A673 (cell line): Measurements from ENCODE around the gene GPHN. TPM values are rescaled to one million over a fixed set of nuclear protein-coding genes. Genes with fewer than 3 reads are reported as not detected.

Experiments used
- BruUV-seq: library from RNA; stranded (reverse); fragments of 400-500 nt; replicated peaks from 2 replicates; lab custom pipeline; 2021; lab: Mats Ljungman, UMichigan
- CTCF ChIA-PET: fragments of 300-600 bp; sonication (Branson Sonifier 250); formaldehyde crosslinking; loops from one replicate; lab custom pipeline; 2022; ENCODE audit warnings: antibody characterized with exemption; lab: Charles Lee
- POLR2A ChIA-PET: fragments of 300-600 bp; sonication (Branson Sonifier 250); formaldehyde crosslinking; loops from one replicate; lab custom pipeline; 2022; ENCODE audit warnings: antibody characterized with exemption; ENCODE audit not compliant: low non-redundant PET; lab: Charles Lee
- DNase-seq: peaks from one replicate; pipeline ENCODE4 v3.0.0-alpha.2; 2015; ENCODE audit warnings: low spot score
- H3K27ac ChIP-seq: fragments of 200-600 bp; sonication (generic); 2 replicates; pipeline ENCODE4 v1.5.1; 2016; ENCODE audit warnings: mixed run types, low read depth, mild to moderate bottlenecking, mixed read lengths, antibody characterized with exemption, low read length; ENCODE audit not compliant: poor library complexity, severe bottlenecking
- H3K27me3 ChIP-seq: fragments of 200-600 bp; sonication (generic); replicated peaks from 2 replicates; pipeline ENCODE4 v1.6.1; 2017; ENCODE audit warnings: mixed run types, low read depth, mild to moderate bottlenecking, mixed read lengths, antibody characterized with exemption, low read length; ENCODE audit not compliant: insufficient read depth, poor library complexity
- H3K36me3 ChIP-seq: fragments of 200-600 bp; sonication (generic); 2 replicates; pipeline ENCODE4 v1.6.1; 2016; ENCODE audit warnings: mixed run types, mild to moderate bottlenecking, mixed read lengths, antibody characterized with exemption, low read length; ENCODE audit not compliant: insufficient read depth, poor library complexity, severe bottlenecking
- H3K4me1 ChIP-seq: fragments of 200-600 bp; sonication (generic); 2 replicates; pipeline ENCODE4 v1.6.1; 2017; ENCODE audit warnings: mixed run types, mild to moderate bottlenecking, mixed read lengths, antibody characterized with exemption, low read length; ENCODE audit not compliant: insufficient read depth, poor library complexity, severe bottlenecking
- H3K4me3 ChIP-seq: fragments of 200-600 bp; sonication (generic); 2 replicates; pipeline ENCODE4 v1.5.1; 2016; ENCODE audit warnings: low read depth, mixed run types, mild to moderate bottlenecking, mixed read lengths, low read length; ENCODE audit not compliant: poor library complexity, severe bottlenecking
- H3K9me3 ChIP-seq: fragments of 200-600 bp; sonication (generic); 2 replicates; pipeline ENCODE4 v1.6.1; 2016; ENCODE audit warnings: mixed run types, low read depth, mild to moderate bottlenecking, mixed read lengths, antibody characterized with exemption, low read length; ENCODE audit not compliant: poor library complexity, severe bottlenecking
- EZH2 ChIP-seq: fragments of 200-600 bp; sonication (generic); IDR thresholded peaks from 2 replicates; pipeline ENCODE4 v1.6.1; 2017; ENCODE audit warnings: borderline replicate concordance, low read depth, mild to moderate bottlenecking, mixed read lengths, antibody characterized with exemption, low read length; ENCODE audit not compliant: poor library complexity, severe bottlenecking
- intact Hi-C: fragments of 100-400 bp; cut with micrococcal nuclease; formaldehyde crosslinking; loops from one replicate; pipeline ENCODE4 v1.10.0; 2022; ENCODE audit not compliant: unreplicated experiment
- total RNA-seq: library from RNA; stranded (reverse); gene quantifications from 2 replicates; pipeline ENCODE4 v1.2.3, GENCODE V29; 2021
- TF ChIP-seq, protein P1 (sequence below): fragments of 300-800, 200-600 bp; sonication (generic); conservative IDR thresholded peaks from 2 replicates; pipeline ENCODE4 v1.5.1; 2017; ENCODE audit warnings: low read depth, mild to moderate bottlenecking, antibody characterized with exemption, low read length, moderate library complexity, mixed read lengths

Gene GPHN
- total RNA-seq, 1 experiment from 2014 or later: 30.3 TPM

GRCh38 chr14:66974397-66975025 lies 466.6 kb downstream of the GPHN start:
- ChIA-PET CTCF (no interaction called here), POLR2A (no interaction called here)
- H3K27ac ChIP-seq: no peak overlapping the region
- BruUV-seq: no TSS peak
- intact Hi-C loops: no loop called here
- H3K36me3 ChIP-seq: no peaks in the 10 kb centered on the region
- no peak overlapping the region for H3K4me3 ChIP-seq
- TF ChIP-seq EZH2: no peak
- TF ChIP-seq, protein P1, sequence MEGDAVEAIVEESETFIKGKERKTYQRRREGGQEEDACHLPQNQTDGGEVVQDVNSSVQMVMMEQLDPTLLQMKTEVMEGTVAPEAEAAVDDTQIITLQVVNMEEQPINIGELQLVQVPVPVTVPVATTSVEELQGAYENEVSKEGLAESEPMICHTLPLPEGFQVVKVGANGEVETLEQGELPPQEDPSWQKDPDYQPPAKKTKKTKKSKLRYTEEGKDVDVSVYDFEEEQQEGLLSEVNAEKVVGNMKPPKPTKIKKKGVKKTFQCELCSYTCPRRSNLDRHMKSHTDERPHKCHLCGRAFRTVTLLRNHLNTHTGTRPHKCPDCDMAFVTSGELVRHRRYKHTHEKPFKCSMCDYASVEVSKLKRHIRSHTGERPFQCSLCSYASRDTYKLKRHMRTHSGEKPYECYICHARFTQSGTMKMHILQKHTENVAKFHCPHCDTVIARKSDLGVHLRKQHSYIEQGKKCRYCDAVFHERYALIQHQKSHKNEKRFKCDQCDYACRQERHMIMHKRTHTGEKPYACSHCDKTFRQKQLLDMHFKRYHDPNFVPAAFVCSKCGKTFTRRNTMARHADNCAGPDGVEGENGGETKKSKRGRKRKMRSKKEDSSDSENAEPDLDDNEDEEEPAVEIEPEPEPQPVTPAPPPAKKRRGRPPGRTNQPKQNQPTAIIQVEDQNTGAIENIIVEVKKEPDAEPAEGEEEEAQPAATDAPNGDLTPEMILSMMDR: no peak
- no peaks in the 10 kb centered on the region for H3K27me3 ChIP-seq
- H3K4me1 ChIP-seq: peaks cover 3% of the 10 kb centered on the region
- no peaks in the 10 kb centered on the region for H3K9me3 ChIP-seq
- peak; percentile 4 for DNase-seq

DNA sequence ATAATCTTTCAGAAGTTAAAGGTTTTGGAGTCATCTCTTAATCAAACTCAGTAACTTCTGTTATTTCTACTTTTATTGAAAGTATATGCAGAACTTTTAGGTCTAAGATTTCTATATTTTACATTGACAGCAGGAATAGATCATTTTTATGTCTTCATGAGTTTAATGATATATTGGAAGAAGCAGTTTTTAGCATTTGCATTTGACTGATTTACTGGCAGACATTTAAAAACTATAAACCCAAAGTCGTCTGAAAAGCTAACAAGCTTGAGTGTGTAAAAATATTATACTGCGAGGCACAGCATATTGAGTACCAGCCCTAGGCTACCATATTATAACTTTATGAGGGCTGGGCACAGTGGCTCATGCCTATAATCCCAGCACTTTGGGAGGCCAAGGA lies 467.3 kb downstream of the GPHN start:
- no peaks in the 10 kb centered on the region for H3K36me3 ChIP-seq
- POLR2A ChIA-PET: no interaction called here
- TF ChIP-seq, protein P1: no peak
- no peak for TF ChIP-seq EZH2
- no TSS peak for BruUV-seq
- H3K27ac ChIP-seq: no peak overlapping the region
- no peaks in the 10 kb centered on the region for H3K27me3 ChIP-seq
- H3K4me1 ChIP-seq: peaks cover 3% of the 10 kb centered on the region
- H3K4me3 ChIP-seq: no peak overlapping the region
- CTCF ChIA-PET: no interaction called here
- DNase-seq: no peak
- no peaks in the 10 kb centered on the region for H3K9me3 ChIP-seq
- intact Hi-C loops: no loop called here

DNA sequence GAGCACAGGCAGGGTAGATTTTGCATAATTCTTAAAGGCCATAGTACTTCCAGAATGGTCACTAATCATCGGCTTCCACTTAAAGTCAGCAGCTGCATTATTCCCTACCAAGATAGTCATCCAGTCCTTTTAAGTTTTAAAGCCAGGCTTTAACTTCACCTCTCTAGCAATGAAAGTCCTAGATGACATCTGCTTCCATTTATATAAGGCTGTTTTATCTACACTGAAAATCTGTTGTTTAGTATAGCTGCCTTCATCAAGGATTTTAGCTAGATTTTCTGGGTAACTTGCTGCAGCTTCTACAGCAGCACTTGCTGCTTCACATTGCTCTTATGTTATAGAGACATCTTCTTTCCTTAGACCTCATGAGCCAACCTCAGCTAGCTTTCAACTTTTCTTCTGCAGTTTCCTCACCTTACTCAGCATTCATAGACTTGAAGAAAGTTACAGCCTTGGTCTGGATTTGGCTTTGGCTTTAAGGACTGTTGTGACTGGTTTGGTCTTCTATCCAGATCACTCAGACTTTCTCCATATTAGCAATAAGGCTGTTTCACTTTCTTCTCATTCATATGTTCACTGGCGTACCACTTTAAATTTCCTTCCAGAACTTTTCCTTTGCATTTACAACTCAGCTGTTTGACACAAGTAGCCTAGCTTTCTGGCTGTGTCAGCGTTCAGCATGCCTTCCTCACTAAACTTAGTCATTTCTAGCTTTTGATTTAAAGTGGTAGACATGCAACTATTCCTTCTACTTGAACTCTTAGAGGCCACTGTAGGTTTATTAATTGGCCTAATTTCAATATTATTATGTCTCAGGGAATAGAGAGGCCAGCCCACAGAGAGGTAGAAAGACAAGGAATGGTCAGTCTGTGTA lies 471.4 kb downstream of the GPHN start:
- H3K9me3 ChIP-seq: no peaks in the 10 kb centered on the region
- TF ChIP-seq EZH2: no peak
- TF ChIP-seq, protein P1: no peak
- DNase-seq: no peak
- no TSS peak for BruUV-seq
- H3K4me1 ChIP-seq: peaks cover 3% of the 10 kb centered on the region
- no peaks in the 10 kb centered on the region for H3K27me3 ChIP-seq
- CTCF ChIA-PET: no interaction called here
- intact Hi-C loops: no loop called here
- H3K4me3 ChIP-seq: no peak overlapping the region
- H3K27ac ChIP-seq: no peak overlapping the region
- H3K36me3 ChIP-seq: no peaks in the 10 kb centered on the region
- POLR2A ChIA-PET: no interaction called here
